ENCODE measurements around the gene SF3A1. TPM values are rescaled to one million over a fixed set of nuclear protein-coding genes. Genes with fewer than 3 reads are reported as not detected.

SF3A1 gene
- total and polyA plus RNA-seq, 2 donors (not counting 1 experiment from before 2014, with no cell fraction given): 92.1 to 283 TPM

- H3K9me3 Mint-ChIP-seq (ENCODE audit: insufficient read depth): no peaks in the 10 kb centered on the region
- POLR2A ChIA-PET: interaction anchor here (1.0 to 5.9 kb wide), 2 partner anchors 13 to 95 kb away, joined by 3 to 56 read pairs; no protein-coding TSS in a partner anchor
Measured at GRCh38 chr22:30292069-30292970, 64.4 kb downstream of the SF3A1 start.

More at GRCh38 chr22:30292069-30292970, 64.4 kb downstream of the SF3A1 start:
- TF ChIP-seq, protein P1, sequence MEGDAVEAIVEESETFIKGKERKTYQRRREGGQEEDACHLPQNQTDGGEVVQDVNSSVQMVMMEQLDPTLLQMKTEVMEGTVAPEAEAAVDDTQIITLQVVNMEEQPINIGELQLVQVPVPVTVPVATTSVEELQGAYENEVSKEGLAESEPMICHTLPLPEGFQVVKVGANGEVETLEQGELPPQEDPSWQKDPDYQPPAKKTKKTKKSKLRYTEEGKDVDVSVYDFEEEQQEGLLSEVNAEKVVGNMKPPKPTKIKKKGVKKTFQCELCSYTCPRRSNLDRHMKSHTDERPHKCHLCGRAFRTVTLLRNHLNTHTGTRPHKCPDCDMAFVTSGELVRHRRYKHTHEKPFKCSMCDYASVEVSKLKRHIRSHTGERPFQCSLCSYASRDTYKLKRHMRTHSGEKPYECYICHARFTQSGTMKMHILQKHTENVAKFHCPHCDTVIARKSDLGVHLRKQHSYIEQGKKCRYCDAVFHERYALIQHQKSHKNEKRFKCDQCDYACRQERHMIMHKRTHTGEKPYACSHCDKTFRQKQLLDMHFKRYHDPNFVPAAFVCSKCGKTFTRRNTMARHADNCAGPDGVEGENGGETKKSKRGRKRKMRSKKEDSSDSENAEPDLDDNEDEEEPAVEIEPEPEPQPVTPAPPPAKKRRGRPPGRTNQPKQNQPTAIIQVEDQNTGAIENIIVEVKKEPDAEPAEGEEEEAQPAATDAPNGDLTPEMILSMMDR (IDR thresholded peaks at IDR 0.05): no peak
- no peak for TF ChIP-seq EZH2 (IDR thresholded peaks at IDR 0.05; ENCODE audit: borderline replicate concordance, insufficient read depth, low read depth, low read length, poor library complexity, severe bottlenecking)
- CTCF ChIA-PET: interaction anchor here (0.7 to 13.2 kb wide), 9 partner anchors 11 to 192 kb away, joined by 3 to 510 read pairs (median 4); partner anchors contain the start of genes CCDC157, RNF215, SEC14L2 and SF3A1
- Histone ChIP-seq H3K9me3 (ENCODE audit: control extremely low read depth in 1 of 3, control insufficient read depth in 2 of 3, insufficient read depth in 1 of 3, low read length in 2 of 3) (no peaks in the 10 kb centered on the region), H3K27me3 (replicated peaks in 1 of 4; ENCODE audit: control extremely low read depth in 1 of 4, control insufficient read depth in 3 of 4, insufficient read depth in 4 of 4, low read length in 3 of 4) (no peaks in the 10 kb centered on the region), H3K36me3 (replicated peaks in 1 of 2; ENCODE audit: control extremely low read depth in 1 of 2, control insufficient read depth in 1 of 2, extremely low read depth in 1 of 2, insufficient read depth in 2 of 2, low read length in 1 of 2) (peaks cover 0 to 53% of the 10 kb centered on the region in 2 experiments), H3K4me3 (ENCODE audit: control extremely low read depth in 1 of 5, extremely low read depth in 1 of 5, insufficient read depth in 1 of 5, low read depth in 2 of 5, low read length in 4 of 5) (no peak overlapping the region), H2AFZ (ENCODE audit: insufficient read depth, low read depth, low read length, poor library complexity, severe bottlenecking) (no peak overlapping the region), H3K4me1 (ENCODE audit: control insufficient read depth in 2 of 2, insufficient read depth in 2 of 2, low read length in 2 of 2) (peaks cover 23 to 43% of the 10 kb centered on the region in 2 donors), H3K9ac (ENCODE audit: low read length) (no peak overlapping the region), H3K27ac (ENCODE audit: low read length in 2 of 2) (peak overlapping the region in 1 of 2 donors; percentile 72), H3K79me2 (ENCODE audit: control insufficient read depth, insufficient read depth, low read length) (peaks cover 38% of the 10 kb centered on the region), H4K20me1 (ENCODE audit: control insufficient read depth, insufficient read depth, low read length, poor library complexity, severe bottlenecking) (peaks cover 17% of the 10 kb centered on the region), H3K4me2 (replicated peaks; ENCODE audit: low read depth, low read length, poor library complexity, severe bottlenecking) (no peak overlapping the region)
- ATAC-seq (ENCODE audit: low read depth): no peak
- 83% methylated on average over 17 of the region's 18 CpGs for WGBS (ENCODE audit: insufficient coverage)
- no peak for DNase-seq
- intact Hi-C loops (cut with micrococcal nuclease): no loop called here
- no peak overlapping the region for H3K27ac Mint-ChIP-seq
- no peaks in the 10 kb centered on the region for H3K27me3 Mint-ChIP-seq
- peaks cover 37% of the 10 kb centered on the region for H3K4me1 Mint-ChIP-seq
- H3K4me3 Mint-ChIP-seq: peak overlapping the region; percentile 32

Measured in B cell (primary cell).